Duodenal mucosa (tissue), 2 donors: Measurements from ENCODE around the gene TGFB2.
"Not testable (repeated sequence)": the region's sequence is repeated elsewhere in the genome, so short reads cannot be mapped to it uniquely, and the experiment has no call there.

ENCODE experiments used
- H3K27ac ChIP-seq: one replicate; pipeline ENCODE4 v1.7.0; 2013; ENCODE audit warnings: low read depth, low read length
- H3K27me3 ChIP-seq, 2 donors: one replicate each; pipeline ENCODE4 v1.7.0; 2013; ENCODE audit warnings: low read length in 2 of 2, control low read depth in 1 of 2; ENCODE audit not compliant: insufficient read depth in 2 of 2, control insufficient read depth in 1 of 2
- H3K36me3 ChIP-seq, 2 donors: one replicate each; pipeline ENCODE4 v1.7.0; 2013; ENCODE audit warnings: low read length in 2 of 2, control low read depth in 1 of 2; ENCODE audit not compliant: insufficient read depth in 2 of 2, control insufficient read depth in 1 of 2
- H3K4me1 ChIP-seq, 2 donors: one replicate each; pipeline ENCODE4 v1.7.0; 2013; ENCODE audit warnings: low read length in 2 of 2, control low read depth in 1 of 2; ENCODE audit not compliant: insufficient read depth in 2 of 2, control insufficient read depth in 1 of 2
- H3K4me3 ChIP-seq, 2 donors: one replicate each; pipeline ENCODE4 v1.7.0; 2013; ENCODE audit warnings: low read length in 2 of 2, low read depth in 1 of 2
- H3K9ac ChIP-seq, 2 donors: one replicate each; pipeline ENCODE4 v1.7.0; 2013; ENCODE audit warnings: low read length in 2 of 2, low read depth in 1 of 2
- H3K9me3 ChIP-seq, 2 donors: one replicate each; pipeline ENCODE4 v1.7.0; 2013; ENCODE audit warnings: low read length in 2 of 2, control low read depth in 1 of 2; ENCODE audit not compliant: control insufficient read depth in 1 of 2

The TGFB2 gene

DNA sequence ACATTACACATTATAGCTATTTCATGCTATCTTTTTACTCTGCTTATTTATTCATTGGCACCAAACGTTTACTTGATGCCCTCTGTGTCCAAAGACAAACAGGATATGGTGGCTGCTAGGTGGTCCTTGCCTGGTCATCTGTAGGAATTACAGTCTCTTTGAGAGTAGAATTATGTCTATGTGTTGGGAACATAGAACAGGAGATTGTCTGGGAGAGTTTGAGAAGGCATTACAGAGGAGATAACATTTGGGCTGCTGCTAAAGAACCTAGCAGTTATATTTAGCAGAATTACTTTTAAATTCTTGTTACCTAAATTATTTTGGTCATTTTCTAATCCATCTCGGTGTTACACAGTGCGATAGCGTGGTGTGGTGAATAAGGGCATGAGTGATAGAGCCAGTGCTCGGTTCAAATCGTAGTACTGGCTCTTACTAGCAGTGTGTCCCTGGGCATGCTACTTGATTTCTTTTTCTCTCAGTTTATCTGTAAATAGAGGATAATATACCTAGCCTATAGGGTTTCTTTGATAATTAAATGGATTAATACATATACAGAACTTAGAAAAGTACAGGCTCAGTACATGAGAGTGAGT is 39.6 kb upstream of the TGFB2 start:
- peaks cover 3 to 6% of the 10 kb centered on the region in 2 donors for H3K36me3 ChIP-seq
- no peaks in the 10 kb centered on the region for H3K9me3 ChIP-seq
- H3K4me1 ChIP-seq, result no peaks in the 10 kb centered on the region
- H3K27ac ChIP-seq, result no peak overlapping the region
- no peaks in the 10 kb centered on the region for H3K27me3 ChIP-seq
- H3K4me3 ChIP-seq, result no peak overlapping the region
- no peak overlapping the region for H3K9ac ChIP-seq

DNA sequence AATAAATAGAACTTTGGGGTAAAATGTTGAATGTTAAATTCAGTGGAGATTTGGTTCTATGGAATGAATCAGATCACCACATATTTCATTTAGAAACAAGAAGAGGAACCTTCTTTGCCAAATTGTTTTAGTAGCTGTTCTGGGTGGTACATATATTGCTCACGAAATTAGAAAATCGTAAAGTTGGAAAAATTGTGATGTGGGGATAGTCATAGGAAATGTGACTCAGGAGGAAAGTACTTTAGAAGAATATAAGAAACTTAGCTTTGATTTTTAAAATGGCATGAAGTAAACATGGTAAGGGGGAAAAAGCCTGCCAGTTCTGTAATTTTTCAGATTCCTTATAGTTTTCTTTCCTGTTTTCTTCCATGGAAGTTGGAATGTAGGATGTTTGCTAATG is 32.6 kb upstream of the TGFB2 start:
- Histone ChIP-seq H3K9ac (no peak overlapping the region), H3K9me3 (no peaks in the 10 kb centered on the region), H3K27ac (no peak overlapping the region), H3K4me1 (no peaks in the 10 kb centered on the region), H3K36me3 (peaks cover 0 to 6% of the 10 kb centered on the region in 2 donors), H3K27me3 (no peaks in the 10 kb centered on the region), H3K4me3 (no peak overlapping the region)

DNA sequence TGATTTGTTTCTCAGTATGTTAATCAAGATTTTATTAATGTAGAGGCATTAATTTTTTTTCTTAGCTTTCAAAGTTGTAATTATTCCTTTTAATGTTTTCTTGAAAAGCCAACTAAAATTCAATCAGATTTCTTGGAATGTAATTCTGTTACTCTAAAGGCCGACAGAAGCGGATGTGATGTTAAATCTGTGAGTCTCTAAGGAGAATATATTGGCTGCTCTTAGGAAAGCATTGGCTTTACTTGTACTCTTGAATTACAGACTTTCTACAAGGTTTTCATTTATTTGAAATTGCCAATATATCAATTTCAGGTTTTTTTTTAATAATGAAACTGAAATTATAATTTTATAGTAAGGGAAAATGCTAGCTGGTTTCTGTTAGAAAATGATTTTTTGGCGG is 30.8 kb upstream of the TGFB2 start:
- H3K4me3 ChIP-seq, result no peak overlapping the region
- no peaks in the 10 kb centered on the region for H3K9me3 ChIP-seq
- no peak overlapping the region for H3K27ac ChIP-seq
- no peak overlapping the region for H3K9ac ChIP-seq
- no peaks in the 10 kb centered on the region for H3K27me3 ChIP-seq
- H3K36me3 ChIP-seq, result peaks cover 0 to 9% of the 10 kb centered on the region in 2 donors
- H3K4me1 ChIP-seq, result no peaks in the 10 kb centered on the region

DNA sequence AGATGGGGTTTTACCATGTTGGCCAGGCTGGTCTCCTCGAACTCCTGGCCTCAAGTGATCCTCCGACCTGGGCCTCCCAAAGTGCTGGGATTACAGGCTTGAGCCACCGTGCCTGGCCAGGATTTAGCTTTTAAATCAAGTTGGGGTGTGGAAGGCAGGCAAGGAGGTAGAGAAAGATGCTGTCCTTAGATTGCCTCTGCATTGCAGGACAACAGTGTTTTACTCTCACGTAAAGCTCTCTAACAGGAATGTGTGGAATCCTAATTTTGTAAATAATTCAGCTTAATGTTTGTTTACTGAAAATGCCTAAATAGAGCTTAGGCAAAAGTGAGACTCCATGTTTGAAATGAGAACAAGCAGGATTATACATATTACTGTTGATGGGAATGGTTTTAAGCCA is 29.5 kb upstream of the TGFB2 start:
- Histone ChIP-seq H3K4me1 (no peaks in the 10 kb centered on the region), H3K4me3 (no peak overlapping the region), H3K9me3 (no peaks in the 10 kb centered on the region), H3K36me3 (peaks cover 0 to 6% of the 10 kb centered on the region in 2 donors), H3K9ac (no peak overlapping the region), H3K27me3 (no peaks in the 10 kb centered on the region), H3K27ac (no peak overlapping the region)

DNA sequence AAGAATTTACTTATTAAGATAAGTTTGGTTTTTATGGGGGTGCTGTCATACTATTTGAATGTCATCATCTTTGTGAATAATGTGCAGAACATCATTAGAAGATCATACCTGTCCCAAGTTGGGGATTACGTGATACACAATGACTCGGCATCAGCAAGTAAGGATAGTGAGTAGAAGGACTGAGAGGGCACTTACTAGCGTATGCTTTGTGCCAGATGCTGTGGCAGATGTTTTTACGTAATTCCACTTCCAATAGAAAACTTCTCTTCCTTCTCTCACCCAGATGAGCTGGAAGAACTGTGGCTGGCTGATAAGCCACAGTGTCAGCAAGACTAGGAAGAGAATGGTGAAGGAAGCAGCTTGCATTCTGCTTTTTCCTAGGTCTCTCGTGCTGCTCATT is 28.1 kb upstream of the TGFB2 start:
- Histone ChIP-seq H3K9me3 (no peaks in the 10 kb centered on the region), H3K9ac (no peak overlapping the region), H3K36me3 (peaks cover 0 to 3% of the 10 kb centered on the region in 2 donors), H3K27me3 (no peaks in the 10 kb centered on the region), H3K4me1 (no peaks in the 10 kb centered on the region), H3K4me3 (no peak overlapping the region), H3K27ac (no peak overlapping the region)

DNA sequence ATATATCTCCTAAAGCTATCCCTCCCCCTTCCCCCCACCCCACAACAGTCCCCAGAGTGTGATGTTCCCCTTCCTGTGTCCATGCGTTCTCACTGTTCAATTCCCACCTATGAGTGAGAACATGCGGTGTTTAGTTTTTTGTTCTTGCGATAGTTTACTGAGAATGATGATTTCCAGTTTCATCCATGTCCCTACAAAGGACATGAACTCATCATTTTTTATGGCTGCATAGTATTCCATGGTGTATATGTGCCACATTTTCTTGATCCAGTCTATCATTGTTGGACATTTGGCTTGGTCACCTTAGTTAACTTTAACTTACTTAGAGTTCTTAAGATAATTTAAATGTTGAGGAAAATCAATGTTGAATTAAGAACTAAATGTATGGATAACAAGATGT is 25.0 kb upstream of the TGFB2 start:
- not testable (repeated sequence) for H3K4me1 ChIP-seq, H3K4me3 ChIP-seq, H3K27me3 ChIP-seq, H3K9ac ChIP-seq, H3K27ac ChIP-seq, H3K36me3 ChIP-seq, H3K9me3 ChIP-seq

DNA sequence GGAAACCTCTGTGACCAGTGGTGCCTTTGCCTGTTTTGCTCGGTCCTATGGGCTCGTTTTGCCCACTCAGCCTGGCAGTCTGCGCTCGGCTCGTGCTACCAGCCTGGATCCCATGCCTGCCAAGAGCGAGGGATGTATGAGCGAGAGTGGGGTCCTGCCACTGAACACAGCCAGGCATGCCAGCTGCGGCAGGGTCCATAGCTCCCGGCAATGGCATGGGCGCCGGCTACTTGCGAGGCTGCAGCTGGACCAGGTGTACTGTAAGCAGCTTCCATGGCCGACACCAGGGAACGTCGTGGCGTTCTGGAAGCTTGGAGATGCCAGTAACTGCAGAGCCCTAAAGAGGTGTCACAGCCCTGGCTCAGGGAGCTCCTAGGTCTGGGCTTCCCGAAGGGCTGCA is 22.4 kb upstream of the TGFB2 start:
- Histone ChIP-seq H3K4me1 (no peaks in the 10 kb centered on the region), H3K27me3 (no peaks in the 10 kb centered on the region), H3K4me3 (no peak overlapping the region), H3K9me3 (no peaks in the 10 kb centered on the region), H3K9ac (no peak overlapping the region), H3K27ac (no peak overlapping the region), H3K36me3 (peaks cover 0 to 9% of the 10 kb centered on the region in 2 donors)

DNA sequence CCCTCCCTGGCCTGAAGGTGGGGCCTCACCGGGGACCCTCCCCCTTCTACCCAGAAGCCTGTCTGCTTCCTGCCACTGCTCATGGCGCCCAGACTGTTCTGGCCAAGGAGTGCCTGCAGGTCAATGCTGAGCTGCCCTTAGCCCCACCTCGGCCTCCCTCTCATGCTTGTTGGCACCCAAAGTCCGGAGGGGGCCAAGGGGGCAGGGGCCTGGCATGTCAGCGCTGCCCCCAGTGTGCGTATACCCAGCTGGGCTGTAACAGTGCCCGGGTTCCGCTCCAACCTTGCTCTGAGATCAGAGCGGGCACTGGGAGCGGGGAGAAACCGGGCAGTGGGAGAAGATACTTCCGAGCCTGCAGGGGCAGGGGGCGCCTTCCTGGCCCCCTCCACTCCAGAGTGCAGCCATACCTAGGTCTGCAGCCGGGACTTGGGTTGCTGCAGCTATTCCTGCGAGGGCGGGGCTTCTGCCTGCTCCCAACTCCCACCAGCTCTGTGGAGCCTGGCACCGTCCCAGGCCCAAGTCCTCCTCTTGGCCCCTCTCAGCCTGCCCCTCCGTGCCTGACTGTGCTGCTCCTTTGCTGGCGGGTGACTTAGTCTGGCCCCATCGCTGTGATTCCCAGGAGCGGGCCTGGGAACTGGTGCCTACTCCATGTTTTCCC is 21.4 kb upstream of the TGFB2 start:
- peaks cover 0 to 6% of the 10 kb centered on the region in 2 donors for H3K36me3 ChIP-seq
- H3K27me3 ChIP-seq, result no peaks in the 10 kb centered on the region
- H3K9ac ChIP-seq, result no peak overlapping the region
- H3K4me1 ChIP-seq, result no peaks in the 10 kb centered on the region
- H3K27ac ChIP-seq, result no peak overlapping the region
- no peak overlapping the region for H3K4me3 ChIP-seq
- H3K9me3 ChIP-seq, result no peaks in the 10 kb centered on the region

DNA sequence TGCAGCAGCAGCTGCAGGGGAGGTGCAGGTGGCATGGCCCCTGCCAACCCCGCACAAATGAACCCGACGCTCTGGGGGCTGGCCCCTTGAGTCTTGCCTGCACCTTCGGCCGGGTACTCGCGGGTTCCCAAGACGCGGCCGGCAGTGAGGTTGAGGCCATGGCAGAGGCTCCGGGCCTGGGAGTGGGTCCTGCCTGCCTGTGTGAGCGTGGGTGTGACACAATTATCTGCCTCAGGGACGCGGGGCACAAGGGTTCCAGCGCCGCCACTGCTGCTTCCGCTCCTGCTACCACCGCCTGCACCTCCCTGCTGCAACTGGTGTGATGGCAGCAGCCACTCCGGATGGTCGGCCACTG is 20.9 kb upstream of the TGFB2 start:
- no peaks in the 10 kb centered on the region for H3K4me1 ChIP-seq
- H3K27me3 ChIP-seq, result no peaks in the 10 kb centered on the region
- H3K27ac ChIP-seq, result no peak overlapping the region
- H3K36me3 ChIP-seq, result peaks cover 0 to 6% of the 10 kb centered on the region in 2 donors
- no peak overlapping the region for H3K4me3 ChIP-seq
- H3K9me3 ChIP-seq, result no peaks in the 10 kb centered on the region
- no peak overlapping the region for H3K9ac ChIP-seq

DNA sequence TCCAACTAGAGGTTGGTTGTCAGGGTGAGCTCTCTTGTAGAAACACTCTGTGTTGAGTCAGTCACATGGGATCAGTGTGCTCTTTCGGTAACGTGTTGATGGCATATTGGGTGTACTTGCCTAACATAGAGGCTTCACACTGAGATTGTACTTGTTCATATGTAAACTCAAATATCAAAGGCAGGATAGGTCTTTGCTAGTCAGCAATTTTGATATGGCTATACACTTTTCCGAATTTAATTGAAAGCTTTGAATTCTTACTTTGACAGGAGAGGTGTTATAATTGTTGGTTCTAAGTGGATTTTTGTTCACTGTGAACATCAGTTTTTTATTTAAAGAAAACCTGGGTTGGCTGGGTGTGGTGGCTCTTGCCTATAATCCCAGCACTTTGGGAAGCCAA is 16.4 kb upstream of the TGFB2 start:
- no peaks in the 10 kb centered on the region for H3K36me3 ChIP-seq
- no peaks in the 10 kb centered on the region for H3K9me3 ChIP-seq
- no peaks in the 10 kb centered on the region for H3K27me3 ChIP-seq
- H3K9ac ChIP-seq, result no peak overlapping the region
- no peak overlapping the region for H3K27ac ChIP-seq
- H3K4me1 ChIP-seq, result no peaks in the 10 kb centered on the region
- H3K4me3 ChIP-seq, result no peak overlapping the region
